Gastroesophageal sphincter (tissue), 4 donors: Measurements from ENCODE around the gene COL15A1. TPM values are rescaled to one million over a fixed set of nuclear protein-coding genes. Genes with fewer than 3 reads are reported as not detected.

ENCODE experiments used
- ATAC-seq: fragments of 150-250 bp; one replicate; pipeline ENCODE4 v1.9.1; 2016; ENCODE audit warnings: mild to moderate bottlenecking, moderate library complexity
- H3K27ac ChIP-seq, 4 donors: fragments of 200-600 bp; sonication (generic) in 3 of 4; 1 replicate in 3 of 4; 2 replicates in 1 of 4; pipeline ENCODE4 v1.5.1; 2016 to 2019
- H3K27me3 ChIP-seq: fragments of 200-600 bp; sonication (generic); one replicate; pipeline ENCODE4 v1.5.1; 2019
- H3K36me3 ChIP-seq, 2 donors: fragments of 200-600 bp; sonication (generic); one replicate each; pipeline ENCODE4 v1.5.1; 2019; ENCODE audit warnings: control low read depth in 1 of 2
- H3K4me1 ChIP-seq, 3 donors: fragments of 200-600 bp; sonication (generic); 1 replicate in 2 of 3; 2 replicates in 1 of 3; pipeline ENCODE4 v1.5.1; 2016 to 2019; ENCODE audit warnings: control low read depth in 2 of 3
- H3K4me3 ChIP-seq, 2 donors: fragments of 200-600 bp; sonication (generic); one replicate each; pipeline ENCODE4 v1.5.1; 2019; ENCODE audit warnings: mild to moderate bottlenecking in 1 of 2, moderate library complexity in 1 of 2
- H3K9me3 ChIP-seq, 3 donors: fragments of 200-600 bp; sonication (generic); one replicate each; pipeline ENCODE4 v1.5.1; 2017 to 2019; ENCODE audit warnings: control low read depth in 2 of 3
- CTCF ChIP-seq, 4 experiments: fragments of 200-600 bp in 2 of 4; fragments of 450-650 bp in 2 of 4; sonication (generic) in 1 of 4; IDR thresholded peaks; one replicate each; pipeline ENCODE4 v1.5.1; 2017 to 2019; ENCODE audit warnings: antibody characterized with exemption in 4 of 4, mild to moderate bottlenecking in 2 of 4, moderate library complexity in 2 of 4
- EP300 ChIP-seq: sonication (generic); formaldehyde crosslinking; IDR thresholded peaks from one replicate; pipeline ENCODE4 v1.6.1; 2017; ENCODE audit warnings: antibody characterized with exemption, mild to moderate bottlenecking
- POLR2A ChIP-seq, 2 donors: fragments of 450-650 bp; IDR thresholded peaks; one replicate each; pipeline ENCODE4 v1.6.1; 2017; ENCODE audit warnings: antibody characterized with exemption in 2 of 2, mild to moderate bottlenecking in 2 of 2, moderate library complexity in 1 of 2
- POLR2AphosphoS5 ChIP-seq: sonication (generic); formaldehyde crosslinking; IDR thresholded peaks from one replicate; pipeline ENCODE4 v1.6.1; 2017; ENCODE audit warnings: antibody characterized with exemption
- WGBS, 2 donors: methylation state at CpG; one replicate each; pipeline ENCODE4 v1.1.5; 2018; ENCODE audit warnings: low coverage in 1 of 2; 5-methylcytosine and 5-hydroxymethylcytosine counted together
- total RNA-seq, 4 donors: library from RNA; depleted of rRNA; stranded (reverse); fragments of >200 nt; gene quantifications; one replicate each; pipeline ENCODE4 v1.1.0, GENCODE V29; 2016

Gene COL15A1
- total RNA-seq, 4 donors from 2014 or later = 80.5 to 256 (median 97.2) TPM

GRCh38 chr9:99060621-99061020, 116.9 kb downstream of the COL15A1 start:
- peaks cover 0 to 100% of the 10 kb centered on the region in 2 donors for H3K36me3 ChIP-seq

GRCh38 chr9:99062549-99062948, 118.8 kb downstream of the COL15A1 start:
- Histone ChIP-seq H3K9me3 (no peaks in the 10 kb centered on the region), H3K36me3 (peaks cover 0 to 93% of the 10 kb centered on the region in 2 donors), H3K27me3 (no peaks in the 10 kb centered on the region), H3K27ac (no peak overlapping the region), H3K4me3 (no peak overlapping the region), H3K4me1 (peaks cover 0 to 14% (median 3%) of the 10 kb centered on the region in 3 donors)
- ATAC-seq = no peak
- 89 to 100% methylated on average over 1 of the region's 1 CpG for WGBS, 2 donors
- no peak for TF ChIP-seq EP300
- no peak for TF ChIP-seq POLR2A (IDR thresholded peaks at IDR 0.05)
- TF ChIP-seq CTCF (IDR thresholded peaks at IDR 0.05) = no peak
- TF ChIP-seq POLR2AphosphoS5 = no peak

More at GRCh38 chr9:99060621-99061020, 116.9 kb downstream of the COL15A1 start:
- H3K4me3 ChIP-seq = no peak overlapping the region
- no peaks in the 10 kb centered on the region for H3K9me3 ChIP-seq
- H3K27ac ChIP-seq = no peak overlapping the region
- TF ChIP-seq POLR2AphosphoS5 (no peak), CTCF (IDR thresholded peaks at IDR 0.05) (no peak), POLR2A (IDR thresholded peaks at IDR 0.05) (no peak), EP300 (no peak)
- H3K27me3 ChIP-seq = no peaks in the 10 kb centered on the region
- ATAC-seq = no peak
- peaks cover 0 to 14% (median 3%) of the 10 kb centered on the region in 3 donors for H3K4me1 ChIP-seq
- 93 to 100% methylated on average over 2 of the region's 2 CpGs for WGBS, 2 donors

GRCh38 chr9:99063522-99063921, 119.8 kb downstream of the COL15A1 start:
- H3K4me3 ChIP-seq = no peak overlapping the region
- no peak for ATAC-seq
- H3K9me3 ChIP-seq = no peaks in the 10 kb centered on the region
- no peaks in the 10 kb centered on the region for H3K27me3 ChIP-seq
- peaks cover 0 to 93% of the 10 kb centered on the region in 2 donors for H3K36me3 ChIP-seq
- H3K27ac ChIP-seq = peak overlapping the region in 1 of 4 donors; percentile 3
- peaks cover 0 to 9% (median 3%) of the 10 kb centered on the region in 3 donors for H3K4me1 ChIP-seq
- TF ChIP-seq POLR2AphosphoS5 = no peak
- no peak for TF ChIP-seq CTCF (IDR thresholded peaks at IDR 0.05)
- TF ChIP-seq EP300 = no peak
- no peak for TF ChIP-seq POLR2A (IDR thresholded peaks at IDR 0.05)
- WGBS, 2 donors = 93 to 100% methylated on average over 1 of the region's 1 CpG

GRCh38 chr9:99066571-99066970, 122.9 kb downstream of the COL15A1 start:
- Histone ChIP-seq H3K4me1 (peaks cover 0 to 3% (median 0%) of the 10 kb centered on the region in 3 donors), H3K4me3 (no peak overlapping the region), H3K36me3 (peaks cover 0 to 89% of the 10 kb centered on the region in 2 donors), H3K27me3 (no peaks in the 10 kb centered on the region), H3K9me3 (no peaks in the 10 kb centered on the region), H3K27ac (peak overlapping the region in 1 of 4 donors; percentile 12)
- WGBS, 2 donors = 57 to 85% methylated on average over 2 of the region's 3 CpGs
- ATAC-seq = no peak
- no peak for TF ChIP-seq EP300
- no peak for TF ChIP-seq POLR2AphosphoS5
- TF ChIP-seq POLR2A (IDR thresholded peaks at IDR 0.05) = no peak
- no peak for TF ChIP-seq CTCF (IDR thresholded peaks at IDR 0.05)

GRCh38 chr9:99069075-99069474, 125.4 kb downstream of the COL15A1 start:
- no peak for ATAC-seq
- H3K27me3 ChIP-seq = no peaks in the 10 kb centered on the region
- 67 to 80% methylated on average over 1 of the region's 1 CpG for WGBS, 2 donors
- H3K27ac ChIP-seq = peak overlapping the region in 1 of 4 donors; percentile 22
- H3K4me1 ChIP-seq = peaks cover 0 to 4% (median 0%) of the 10 kb centered on the region in 3 donors
- TF ChIP-seq CTCF (IDR thresholded peaks at IDR 0.05) (no peak), POLR2A (IDR thresholded peaks at IDR 0.05) (no peak), POLR2AphosphoS5 (no peak), EP300 (no peak)
- H3K36me3 ChIP-seq = peaks cover 0 to 64% of the 10 kb centered on the region in 2 donors
- H3K4me3 ChIP-seq = no peak overlapping the region
- H3K9me3 ChIP-seq = no peaks in the 10 kb centered on the region
